Measurements from ENCODE around the gene GLP2R. TPM values are rescaled to one million over a fixed set of nuclear protein-coding genes. Genes with fewer than 3 reads are reported as not detected.

The GLP2R gene
- polyA plus RNA-seq, 1 donor from 2014 or later = not detected

- H3K9me3 ChIP-seq (ENCODE audit: low read length) = no peaks in the 10 kb centered on the region
- H3K9me2 ChIP-seq (ENCODE audit: insufficient read depth, low read length) = no peaks in the 10 kb centered on the region
- no peaks in the 10 kb centered on the region for H3K79me2 ChIP-seq (replicated peaks; ENCODE audit: insufficient read depth, low read length)
- no peak within 1 kb of the TSS for H3K4me3 ChIP-seq (ENCODE audit: low read length)
- no peak within 1 kb of the TSS for H3K4me2 ChIP-seq (ENCODE audit: low read length)
- H3K27me3 ChIP-seq (ENCODE audit: insufficient read depth, low read depth, low read length) = no peaks in the 10 kb centered on the region
- H3K27ac ChIP-seq (ENCODE audit: low read length) = no peak within 1 kb of the TSS
- no peak for TF ChIP-seq MXI1 (conservative IDR thresholded peaks at IDR 0.05; ENCODE audit: poor library complexity, severe bottlenecking)
- TF ChIP-seq SMC3 (conservative IDR thresholded peaks at IDR 0.05; ENCODE audit: poor library complexity) = no peak
- no peak for TF ChIP-seq EP300 (conservative IDR thresholded peaks at IDR 0.05; ENCODE audit: poor library complexity, severe bottlenecking)
- no peak for TF ChIP-seq POLR2AphosphoS5 (IDR thresholded peaks at IDR 0.05)
- no peak for TF ChIP-seq REST (IDR thresholded peaks at IDR 0.05; ENCODE audit: borderline replicate concordance)
- no peak for TF ChIP-seq RAD21 (conservative IDR thresholded peaks at IDR 0.05)
- TF ChIP-seq TAF1 (IDR thresholded peaks at IDR 0.05; ENCODE audit: low read depth) = no peak
- no peak for TF ChIP-seq EZH2 (IDR thresholded peaks at IDR 0.05; ENCODE audit: borderline replicate concordance, insufficient read depth, low read length, poor library complexity, severe bottlenecking)
- no peak for TF ChIP-seq CTCF (IDR thresholded peaks at IDR 0.05; ENCODE audit: poor library complexity, severe bottlenecking)
- H3K9ac ChIP-seq (ENCODE audit: low read length) = no peak within 1 kb of the TSS
- no peaks in the 10 kb centered on the region for H3F3A ChIP-seq (ENCODE audit: insufficient read depth, low read length, poor library complexity, severe bottlenecking)
- no peaks in the 10 kb centered on the region for H3K36me3 ChIP-seq (ENCODE audit: insufficient read depth, low read length)
- no peaks in the 10 kb centered on the region for H4K20me1 ChIP-seq (ENCODE audit: insufficient read depth)
- H2AFZ ChIP-seq (ENCODE audit: low read depth, low read length) = no peak within 1 kb of the TSS
Observed at GRCh38 chr17:9790889-9791876, 34.5 kb upstream of the GLP2R start, which contains the start of gene DHRS7C. TSS of gene DHRS7C (minus strand) at chr17:9791592. CDS start at chr17:9791284, 308 bp downstream.

GRCh38 chr17:9792181-9792840 lies 33.4 kb upstream of the GLP2R start:
- H3K79me2 ChIP-seq (replicated peaks; ENCODE audit: insufficient read depth, low read length) = no peaks in the 10 kb centered on the region
- H3K27me3 ChIP-seq (ENCODE audit: insufficient read depth, low read depth, low read length) = no peaks in the 10 kb centered on the region
- H3K9me3 ChIP-seq (ENCODE audit: low read length) = no peaks in the 10 kb centered on the region
- no peak for TF ChIP-seq POLR2AphosphoS5 (IDR thresholded peaks at IDR 0.05)
- no peak for TF ChIP-seq REST (IDR thresholded peaks at IDR 0.05; ENCODE audit: borderline replicate concordance)
- TF ChIP-seq RAD21 (conservative IDR thresholded peaks at IDR 0.05) = no peak
- no peak for TF ChIP-seq MXI1 (conservative IDR thresholded peaks at IDR 0.05; ENCODE audit: poor library complexity, severe bottlenecking)
- no peak for TF ChIP-seq SMC3 (conservative IDR thresholded peaks at IDR 0.05; ENCODE audit: poor library complexity)
- no peak for TF ChIP-seq TAF1 (IDR thresholded peaks at IDR 0.05; ENCODE audit: low read depth)
- no peak for TF ChIP-seq EP300 (conservative IDR thresholded peaks at IDR 0.05; ENCODE audit: poor library complexity, severe bottlenecking)
- TF ChIP-seq CTCF (IDR thresholded peaks at IDR 0.05; ENCODE audit: poor library complexity, severe bottlenecking) = no peak
- TF ChIP-seq EZH2 (IDR thresholded peaks at IDR 0.05; ENCODE audit: borderline replicate concordance, insufficient read depth, low read length, poor library complexity, severe bottlenecking) = no peak
- H3K36me3 ChIP-seq (ENCODE audit: insufficient read depth, low read length) = no peaks in the 10 kb centered on the region
- H3K4me3 ChIP-seq (ENCODE audit: low read length) = no peak overlapping the region
- no peaks in the 10 kb centered on the region for H3K9me2 ChIP-seq (ENCODE audit: insufficient read depth, low read length)
- H2AFZ ChIP-seq (ENCODE audit: low read depth, low read length) = no peak overlapping the region
- no peaks in the 10 kb centered on the region for H4K20me1 ChIP-seq (ENCODE audit: insufficient read depth)
- H3K9ac ChIP-seq (ENCODE audit: low read length) = no peak overlapping the region
- H3K4me2 ChIP-seq (ENCODE audit: low read length) = no peak overlapping the region
- no peaks in the 10 kb centered on the region for H3F3A ChIP-seq (ENCODE audit: insufficient read depth, low read length, poor library complexity, severe bottlenecking)
- H3K27ac ChIP-seq (ENCODE audit: low read length) = no peak overlapping the region
